WERI-Rb-1 (cell line): ENCODE data around the gene SPINK6.

Source experiments
- DNase-seq: peaks from one replicate; pipeline ENCODE4 v3.0.0-alpha.2; 2020
- H3K27ac ChIP-seq: fragments of 250-450 bp; sonication (Bioruptor Pico); 2 replicates; pipeline ENCODE4 v1.5.1; 2020; ENCODE audit warnings: mild to moderate bottlenecking, moderate library complexity
- H3K27me3 ChIP-seq: fragments of 250-450 bp; sonication (Bioruptor Pico); 2 replicates; pipeline ENCODE4 v1.5.1; 2021; ENCODE audit warnings: mild to moderate bottlenecking, low read depth, moderate library complexity; ENCODE audit not compliant: insufficient read depth, severe bottlenecking
- H3K36me3 ChIP-seq: fragments of 250-450 bp; sonication (Bioruptor Pico); 2 replicates; pipeline ENCODE4 v1.5.1; 2020; ENCODE audit warnings: mild to moderate bottlenecking, moderate library complexity
- H3K4me3 ChIP-seq: 2 replicates; pipeline ENCODE4 v1.5.1; 2011; ENCODE audit warnings: low read depth, mild to moderate bottlenecking, control low read depth, low read length
- H3K9me3 ChIP-seq: fragments of 250-450 bp; sonication (Bioruptor Pico); 2 replicates; pipeline ENCODE4 v1.5.1; 2021; ENCODE audit warnings: mild to moderate bottlenecking, moderate library complexity; ENCODE audit not compliant: severe bottlenecking
- TF ChIP-seq, protein P1 (sequence below): IDR thresholded peaks from 2 replicates; pipeline ENCODE4 v1.5.1; 2011; ENCODE audit warnings: low read depth, mild to moderate bottlenecking, control low read depth, inconsistent platforms, low read length

The SPINK6 gene

DNA sequence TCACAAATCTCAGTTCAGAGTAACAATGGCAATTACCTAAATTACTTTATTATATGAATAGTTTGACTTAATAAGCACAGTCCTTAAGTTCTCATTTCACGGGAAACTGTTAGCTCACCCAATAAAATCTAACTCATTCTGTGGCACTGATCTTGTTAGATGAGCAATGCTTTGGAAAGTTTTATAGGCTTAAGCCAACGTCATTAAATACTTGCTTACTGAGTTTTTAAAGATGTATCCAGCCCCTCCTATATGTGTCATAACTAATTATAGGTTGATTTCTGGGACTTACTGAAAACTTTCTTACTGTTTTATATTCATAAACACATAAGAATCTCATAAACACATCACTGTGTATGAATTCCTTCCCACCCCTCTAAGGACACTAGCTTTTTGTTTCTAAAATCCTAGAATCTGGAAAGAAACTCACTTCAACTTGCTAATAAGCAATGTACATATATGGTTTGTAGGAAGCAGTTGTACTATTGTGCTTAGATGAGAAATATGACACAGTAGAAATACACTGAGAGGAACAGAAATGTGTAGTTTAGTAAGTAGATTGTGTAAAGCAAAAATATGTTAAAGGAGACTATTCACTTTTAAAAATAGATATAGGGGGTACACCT is 21.4 kb downstream of the SPINK6 start:
- Histone ChIP-seq H3K9me3 (no peaks in the 10 kb centered on the region), H3K36me3 (no peaks in the 10 kb centered on the region), H3K4me3 (no peak overlapping the region), H3K27me3 (no peaks in the 10 kb centered on the region), H3K27ac (no peak overlapping the region)
- no peak for DNase-seq
- TF ChIP-seq, protein P1, sequence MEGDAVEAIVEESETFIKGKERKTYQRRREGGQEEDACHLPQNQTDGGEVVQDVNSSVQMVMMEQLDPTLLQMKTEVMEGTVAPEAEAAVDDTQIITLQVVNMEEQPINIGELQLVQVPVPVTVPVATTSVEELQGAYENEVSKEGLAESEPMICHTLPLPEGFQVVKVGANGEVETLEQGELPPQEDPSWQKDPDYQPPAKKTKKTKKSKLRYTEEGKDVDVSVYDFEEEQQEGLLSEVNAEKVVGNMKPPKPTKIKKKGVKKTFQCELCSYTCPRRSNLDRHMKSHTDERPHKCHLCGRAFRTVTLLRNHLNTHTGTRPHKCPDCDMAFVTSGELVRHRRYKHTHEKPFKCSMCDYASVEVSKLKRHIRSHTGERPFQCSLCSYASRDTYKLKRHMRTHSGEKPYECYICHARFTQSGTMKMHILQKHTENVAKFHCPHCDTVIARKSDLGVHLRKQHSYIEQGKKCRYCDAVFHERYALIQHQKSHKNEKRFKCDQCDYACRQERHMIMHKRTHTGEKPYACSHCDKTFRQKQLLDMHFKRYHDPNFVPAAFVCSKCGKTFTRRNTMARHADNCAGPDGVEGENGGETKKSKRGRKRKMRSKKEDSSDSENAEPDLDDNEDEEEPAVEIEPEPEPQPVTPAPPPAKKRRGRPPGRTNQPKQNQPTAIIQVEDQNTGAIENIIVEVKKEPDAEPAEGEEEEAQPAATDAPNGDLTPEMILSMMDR = no peak

DNA sequence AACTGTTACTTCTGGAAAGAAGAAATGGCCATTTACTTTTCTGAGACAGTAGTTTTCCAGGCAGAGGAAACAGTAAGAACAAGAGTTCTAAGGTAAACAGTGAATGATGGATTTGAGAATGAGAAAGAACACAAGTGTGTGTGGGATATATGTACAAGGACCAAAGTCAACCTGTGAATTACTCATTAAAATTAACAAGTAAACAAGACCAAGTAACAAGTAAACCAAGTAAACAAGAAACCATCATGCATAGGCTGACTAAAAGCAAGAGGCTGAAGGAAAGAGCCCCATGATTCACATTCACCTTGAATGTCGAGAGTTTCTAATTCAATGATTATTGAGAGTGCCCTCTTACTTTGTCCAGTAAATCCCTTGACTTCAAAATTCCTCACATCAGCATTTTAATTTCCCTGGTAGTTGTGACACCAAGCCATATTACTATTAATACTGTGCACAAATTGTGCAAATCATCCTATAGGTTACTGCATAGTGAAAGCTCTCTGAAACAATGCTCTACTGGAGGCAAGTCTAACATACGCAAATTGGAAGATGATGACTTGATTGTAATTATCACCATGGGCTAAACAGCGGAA is 25.6 kb downstream of the SPINK6 start:
- Histone ChIP-seq H3K27ac (no peak overlapping the region), H3K4me3 (no peak overlapping the region), H3K27me3 (no peaks in the 10 kb centered on the region), H3K9me3 (no peaks in the 10 kb centered on the region), H3K36me3 (no peaks in the 10 kb centered on the region)
- TF ChIP-seq, protein P1 = no peak
- no peak for DNase-seq

DNA sequence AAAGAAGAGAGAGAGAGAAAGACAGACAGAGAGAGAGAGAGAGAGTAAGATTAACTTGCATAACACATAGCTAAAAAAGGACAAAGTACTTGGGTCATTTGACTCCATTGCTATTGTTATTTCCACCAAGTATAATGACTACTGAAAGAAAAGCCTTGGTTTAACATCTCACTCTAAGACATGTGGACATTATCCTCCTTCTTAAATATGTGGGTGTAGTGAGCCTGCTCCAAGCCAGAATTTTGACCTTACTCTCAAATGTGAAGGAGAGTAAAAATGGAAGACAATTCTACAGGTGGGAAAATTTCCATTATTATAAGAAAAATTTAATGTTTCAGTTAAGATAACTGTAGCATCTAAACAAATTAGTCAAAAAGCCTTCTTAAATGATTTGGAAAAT is 27.0 kb downstream of the SPINK6 start:
- Histone ChIP-seq H3K9me3 (no peaks in the 10 kb centered on the region), H3K27me3 (no peaks in the 10 kb centered on the region), H3K27ac (no peak overlapping the region), H3K4me3 (no peak overlapping the region), H3K36me3 (no peaks in the 10 kb centered on the region)
- DNase-seq = no peak
- TF ChIP-seq, protein P1 = no peak

DNA sequence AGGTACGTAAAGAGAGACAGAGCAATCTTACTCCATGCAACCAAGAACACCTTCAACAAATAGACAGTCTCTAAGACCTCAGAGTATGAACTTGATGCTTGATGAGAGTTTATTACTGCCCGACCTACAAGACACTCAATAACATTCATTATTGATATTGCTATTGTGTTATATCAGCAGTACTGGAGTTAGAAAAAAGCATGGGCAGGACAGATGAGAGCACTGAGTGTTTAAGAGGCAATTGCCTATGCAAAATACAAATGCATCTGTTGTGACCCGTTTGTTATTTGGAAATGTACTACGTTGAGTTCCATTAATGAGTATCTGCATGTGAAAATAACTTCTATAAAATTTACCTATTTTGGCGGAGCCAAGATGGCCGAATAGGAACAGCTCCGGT is 27.4 kb downstream of the SPINK6 start:
- H3K27ac ChIP-seq = no peak overlapping the region
- H3K36me3 ChIP-seq = no peaks in the 10 kb centered on the region
- no peaks in the 10 kb centered on the region for H3K27me3 ChIP-seq
- no peaks in the 10 kb centered on the region for H3K9me3 ChIP-seq
- no peak overlapping the region for H3K4me3 ChIP-seq
- no peak for DNase-seq
- TF ChIP-seq, protein P1 = no peak

DNA sequence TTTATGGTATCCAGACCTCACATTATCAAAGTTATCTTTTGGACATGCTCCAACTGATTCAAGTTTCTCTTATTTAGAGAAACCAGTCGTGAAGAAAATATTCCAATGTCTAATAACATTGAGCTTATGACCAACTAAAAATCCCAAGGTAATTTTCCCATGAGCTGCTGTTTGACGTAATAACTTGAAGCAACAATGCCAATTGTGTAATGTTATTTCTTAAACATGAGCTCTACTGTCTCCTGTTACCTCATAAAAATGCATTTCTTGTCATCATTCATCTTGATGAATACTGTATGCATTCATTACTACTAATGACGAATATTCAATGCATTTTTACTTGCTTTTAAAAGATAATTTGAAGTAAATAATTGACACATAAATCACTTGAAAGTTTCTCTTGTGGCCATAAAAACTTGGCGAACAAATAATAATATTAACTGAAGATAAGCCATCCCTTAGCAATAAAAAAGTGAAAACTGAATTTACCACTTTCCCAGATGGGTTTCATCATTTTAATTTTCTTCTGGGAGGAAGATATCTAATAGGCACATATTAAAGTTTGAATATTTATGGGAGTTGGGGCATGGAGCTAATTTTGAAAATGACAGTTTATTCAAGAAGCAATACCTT is 35.1 kb downstream of the SPINK6 start:
- H3K27me3 ChIP-seq = no peaks in the 10 kb centered on the region
- H3K4me3 ChIP-seq = no peak overlapping the region
- H3K27ac ChIP-seq = no peak overlapping the region
- DNase-seq = no peak
- no peaks in the 10 kb centered on the region for H3K9me3 ChIP-seq
- H3K36me3 ChIP-seq = no peaks in the 10 kb centered on the region
- TF ChIP-seq, protein P1 = no peak

DNA sequence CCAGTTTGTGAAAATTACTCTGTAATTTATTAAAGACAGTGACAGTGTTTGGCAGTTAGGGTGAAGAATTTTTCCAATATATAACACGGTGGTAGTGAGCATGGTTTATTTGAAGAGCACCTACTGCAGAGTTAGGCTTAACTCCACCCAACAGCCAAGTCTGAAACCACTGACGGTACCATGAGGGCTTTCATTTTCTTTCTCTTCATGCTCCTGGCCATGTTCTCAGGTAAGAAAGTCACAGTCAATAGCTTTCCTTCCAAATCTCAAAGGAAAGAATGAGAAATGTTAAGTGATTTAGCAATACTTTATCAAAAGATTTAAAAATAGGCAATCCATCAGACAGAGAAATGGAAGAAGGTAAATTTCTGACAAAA is 35.6 kb downstream of the SPINK6 start, which contains the start of gene MARCOL:
Gene MARCOL (plus strand): TSS at position 108 of the 377 bp plus-strand sequence. CDS start 73 bp downstream, at position 181.
- H3K36me3 ChIP-seq = no peaks in the 10 kb centered on the region
- no peak for DNase-seq
- TF ChIP-seq, protein P1 = no peak
- no peak within 1 kb of the TSS for H3K4me3 ChIP-seq
- H3K27me3 ChIP-seq = no peaks in the 10 kb centered on the region
- H3K9me3 ChIP-seq = no peaks in the 10 kb centered on the region
- no peak within 1 kb of the TSS for H3K27ac ChIP-seq
